Mesodermal cell (in vitro differentiated cells): ENCODE results near the gene DNAH8.

Experiments used
- H3K27ac ChIP-seq: 2 replicates; pipeline ENCODE4 v1.7.0; 2013; ENCODE audit warnings: mild to moderate bottlenecking, low read depth, low read length, moderate library complexity; ENCODE audit not compliant: severe bottlenecking
- H3K36me3 ChIP-seq: 2 replicates; pipeline ENCODE4 v1.7.1; 2013; ENCODE audit warnings: mild to moderate bottlenecking, low read length, moderate library complexity; ENCODE audit not compliant: control insufficient read depth, insufficient read depth
- H3K4me1 ChIP-seq: one replicate; pipeline ENCODE4 v1.7.1; 2013; ENCODE audit warnings: mild to moderate bottlenecking, low read length; ENCODE audit not compliant: insufficient read depth, control insufficient read depth, poor library complexity, severe bottlenecking
- H3K4me3 ChIP-seq: 2 replicates; pipeline ENCODE4 v1.7.0; 2013; ENCODE audit warnings: low read length, control low read depth, mild to moderate bottlenecking; ENCODE audit not compliant: insufficient read depth, poor library complexity, severe bottlenecking; ENCODE audit errors: extremely low read depth
- H3K9me3 ChIP-seq: 2 replicates; pipeline ENCODE4 v1.7.1; 2013; ENCODE audit warnings: mild to moderate bottlenecking, low read length, moderate library complexity; ENCODE audit not compliant: control insufficient read depth
- WGBS, 2 experiments: methylation state at CpG; one replicate each; pipeline ENCODE4 v1.1.5; 2013; ENCODE audit warnings: missing lambda C conversion rate in 2 of 2; ENCODE audit not compliant: insufficient coverage in 2 of 2; 5-methylcytosine and 5-hydroxymethylcytosine counted together

The DNAH8 gene

GRCh38 chr6:38968702-38969149 is 253.6 kb downstream of the DNAH8 start:
- H3K4me3 ChIP-seq = no peak overlapping the region
- no peaks in the 10 kb centered on the region for H3K4me1 ChIP-seq
- no peak overlapping the region for H3K27ac ChIP-seq
- H3K36me3 ChIP-seq = no peaks in the 10 kb centered on the region
- H3K9me3 ChIP-seq = no peaks in the 10 kb centered on the region

- Histone ChIP-seq H3K27ac (no peak overlapping the region), H3K9me3 (no peaks in the 10 kb centered on the region), H3K4me3 (no peak overlapping the region), H3K36me3 (no peaks in the 10 kb centered on the region), H3K4me1 (peaks cover 8% of the 10 kb centered on the region)
- WGBS, 2 experiments = 79 to 96% methylated on average over 6 to 7 of the region's 8 CpGs
Measured at GRCh38 chr6:38973178-38974057, 258.3 kb downstream of the DNAH8 start.

- no peaks in the 10 kb centered on the region for H3K9me3 ChIP-seq
- H3K36me3 ChIP-seq = no peaks in the 10 kb centered on the region
- H3K4me3 ChIP-seq = no peak overlapping the region
- 92 to 100% methylated on average over 1 to 3 of the region's 7 CpGs for WGBS, 2 experiments
- peaks cover 8% of the 10 kb centered on the region for H3K4me1 ChIP-seq
- H3K27ac ChIP-seq = no peak overlapping the region
Measured at GRCh38 chr6:38974389-38975151, 259.5 kb downstream of the DNAH8 start.

GRCh38 chr6:38975621-38976049 is 260.5 kb downstream of the DNAH8 start:
- WGBS, 2 experiments = no CpG with 5 or more reads among the region's 2 CpGs
- Histone ChIP-seq H3K4me3 (no peak overlapping the region), H3K9me3 (no peaks in the 10 kb centered on the region), H3K27ac (no peak overlapping the region), H3K4me1 (peaks cover 8% of the 10 kb centered on the region), H3K36me3 (no peaks in the 10 kb centered on the region)

GRCh38 chr6:38976051-38976450 is 260.9 kb downstream of the DNAH8 start:
- Histone ChIP-seq H3K9me3 (no peaks in the 10 kb centered on the region), H3K4me1 (peaks cover 8% of the 10 kb centered on the region), H3K27ac (no peak overlapping the region), H3K4me3 (no peak overlapping the region), H3K36me3 (no peaks in the 10 kb centered on the region)
- WGBS, 2 experiments = 86% methylated on average over 1 of the region's 3 CpGs; no CpG with 5 or more reads in 1 of the 2 experiments

- H3K36me3 ChIP-seq = no peaks in the 10 kb centered on the region
- no peak overlapping the region for H3K4me3 ChIP-seq
- WGBS, 2 experiments = 60 to 79% methylated on average over 4 to 5 of the region's 6 CpGs
- no peaks in the 10 kb centered on the region for H3K9me3 ChIP-seq
- H3K27ac ChIP-seq = no peak overlapping the region
- H3K4me1 ChIP-seq = peaks cover 8% of the 10 kb centered on the region
Measured at GRCh38 chr6:38976801-38977500, 261.8 kb downstream of the DNAH8 start.

- H3K9me3 ChIP-seq = no peaks in the 10 kb centered on the region
- no peak overlapping the region for H3K27ac ChIP-seq
- peaks cover 8% of the 10 kb centered on the region for H3K4me1 ChIP-seq
- H3K4me3 ChIP-seq = no peak overlapping the region
- WGBS, 2 experiments = 100% methylated on average over 1 of the region's 3 CpGs; no CpG with 5 or more reads in 1 of the 2 experiments
- H3K36me3 ChIP-seq = no peaks in the 10 kb centered on the region
Measured at GRCh38 chr6:38978139-38978704, 263.1 kb downstream of the DNAH8 start.

- H3K36me3 ChIP-seq = no peaks in the 10 kb centered on the region
- no peak overlapping the region for H3K27ac ChIP-seq
- H3K4me1 ChIP-seq = no peaks in the 10 kb centered on the region
- 10 to 80% methylated on average over 1 of the region's 2 CpGs for WGBS, 2 experiments
- H3K9me3 ChIP-seq = no peaks in the 10 kb centered on the region
- H3K4me3 ChIP-seq = no peak overlapping the region
Measured at GRCh38 chr6:38982470-38982869, 267.4 kb downstream of the DNAH8 start.

GRCh38 chr6:38984723-38985122 is 269.6 kb downstream of the DNAH8 start:
- no peak overlapping the region for H3K4me3 ChIP-seq
- no peak overlapping the region for H3K27ac ChIP-seq
- H3K9me3 ChIP-seq = no peaks in the 10 kb centered on the region
- no peaks in the 10 kb centered on the region for H3K36me3 ChIP-seq
- H3K4me1 ChIP-seq = no peaks in the 10 kb centered on the region
- WGBS, 2 experiments = 90% methylated on average over 2 of the region's 3 CpGs; no CpG with 5 or more reads in 1 of the 2 experiments

GRCh38 chr6:38985839-38986238 is 270.7 kb downstream of the DNAH8 start:
- no CpG with 5 or more reads among the region's 3 CpGs for WGBS, 2 experiments
- no peaks in the 10 kb centered on the region for H3K4me1 ChIP-seq
- no peaks in the 10 kb centered on the region for H3K36me3 ChIP-seq
- H3K4me3 ChIP-seq = no peak overlapping the region
- H3K27ac ChIP-seq = no peak overlapping the region
- H3K9me3 ChIP-seq = no peaks in the 10 kb centered on the region
